GM21367 (cell line): ENCODE measurements around the gene RAMAC.
"Not testable (repeated sequence)": the region's sequence is repeated elsewhere in the genome, so short reads cannot be mapped to it uniquely, and the experiment has no call there.

ENCODE experiments used
- ATAC-seq: cut with Tn5 transposase; IDR thresholded peaks from one replicate; pipeline ENCODE4 v1.9.1; 2021; ENCODE audit not compliant: unreplicated experiment

Gene RAMAC

DNA sequence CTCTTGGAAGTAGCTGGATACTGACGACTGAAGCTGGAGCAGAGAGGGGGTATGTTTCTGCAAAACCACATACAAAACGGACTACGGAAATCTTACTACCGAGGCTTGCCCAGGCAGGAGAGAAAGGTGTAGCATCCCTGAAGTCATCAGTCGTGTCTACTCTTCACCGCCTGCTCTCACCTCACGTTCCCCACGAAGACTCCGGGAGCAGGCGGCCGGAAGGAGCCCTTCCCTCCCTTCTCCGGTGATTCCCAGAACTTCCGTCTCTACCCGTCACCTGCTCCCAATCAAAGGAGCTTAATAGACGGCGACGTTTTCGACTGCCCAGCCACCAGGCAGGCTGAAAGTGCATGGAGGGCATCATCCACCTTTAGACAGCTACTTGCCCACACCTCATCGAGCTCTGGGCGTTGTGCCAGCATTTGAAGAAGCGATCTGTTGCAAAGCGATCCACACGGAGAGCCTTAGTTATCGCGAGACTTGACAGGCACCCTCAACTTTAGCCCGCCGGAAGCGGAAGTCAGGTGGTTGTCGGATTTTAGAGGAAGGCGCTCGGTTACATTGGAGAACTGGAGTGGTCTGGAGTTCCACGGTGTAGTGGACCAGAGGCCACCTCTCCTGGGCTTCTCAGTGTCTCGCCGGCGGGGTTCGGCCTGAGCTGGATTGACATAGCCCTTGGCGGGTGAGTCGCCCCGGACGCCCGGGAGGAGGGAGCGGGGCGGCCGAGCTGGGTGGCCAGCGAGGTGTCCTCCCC is at the start of gene RAMAC:
TSS of gene RAMAC (plus strand) at position 523 of the 754 bp plus-strand sequence. CDS start 2,809 bp downstream, outside the sequence.
- peak; percentile 92 for ATAC-seq

DNA sequence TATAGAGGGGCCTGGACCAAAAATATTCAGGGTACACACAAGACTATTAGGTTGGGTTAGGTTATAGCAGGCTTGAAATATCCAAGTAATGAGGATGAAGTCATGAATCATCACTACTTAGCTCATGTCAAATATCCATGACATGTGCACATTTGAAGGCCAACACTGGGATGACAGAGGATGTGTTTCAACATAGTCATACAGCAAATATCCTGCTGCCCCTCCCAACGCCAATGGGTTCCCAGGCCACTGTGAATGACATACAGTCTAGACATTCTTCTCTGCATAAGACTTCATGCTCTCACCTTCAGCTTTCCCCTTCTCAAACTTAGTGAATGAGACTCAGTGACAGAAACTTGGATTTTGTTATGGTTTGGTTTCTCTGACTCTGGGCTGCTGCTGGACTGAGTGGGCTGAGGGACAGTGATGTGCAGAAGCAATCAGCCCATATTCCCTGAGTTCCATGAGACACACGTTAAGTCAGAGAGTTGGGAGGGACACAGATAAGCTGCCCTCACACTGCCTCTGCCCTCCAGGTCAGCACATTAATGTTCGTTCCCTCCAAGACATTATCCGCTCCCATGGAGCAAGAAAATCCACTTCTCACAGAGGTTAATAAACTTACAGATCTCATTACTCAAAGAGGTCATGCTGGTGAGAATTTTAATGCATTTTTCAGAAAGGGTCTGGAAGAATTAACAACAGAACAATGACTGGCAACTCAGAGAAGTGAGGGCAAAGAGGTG is 48.9 kb upstream of the RAMAC start:
- ATAC-seq, result no peak

DNA sequence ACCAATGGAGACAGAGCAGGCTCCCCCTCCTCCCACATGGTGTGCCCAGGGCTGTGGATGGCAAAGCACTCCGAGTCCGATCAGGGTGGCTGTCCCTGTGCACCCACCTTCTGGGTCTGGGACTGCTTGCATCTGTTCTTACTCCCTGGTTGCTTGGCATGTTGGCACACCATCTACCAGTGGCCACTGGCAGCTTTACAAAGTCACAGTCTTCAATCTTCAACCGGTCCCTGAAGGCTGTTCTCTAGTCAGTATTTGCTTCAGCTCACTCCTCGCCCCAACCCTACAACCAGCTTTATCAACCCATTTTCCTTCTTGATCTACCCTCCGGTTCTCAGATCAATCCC is 48.3 kb upstream of the RAMAC start:
- no peak for ATAC-seq

DNA sequence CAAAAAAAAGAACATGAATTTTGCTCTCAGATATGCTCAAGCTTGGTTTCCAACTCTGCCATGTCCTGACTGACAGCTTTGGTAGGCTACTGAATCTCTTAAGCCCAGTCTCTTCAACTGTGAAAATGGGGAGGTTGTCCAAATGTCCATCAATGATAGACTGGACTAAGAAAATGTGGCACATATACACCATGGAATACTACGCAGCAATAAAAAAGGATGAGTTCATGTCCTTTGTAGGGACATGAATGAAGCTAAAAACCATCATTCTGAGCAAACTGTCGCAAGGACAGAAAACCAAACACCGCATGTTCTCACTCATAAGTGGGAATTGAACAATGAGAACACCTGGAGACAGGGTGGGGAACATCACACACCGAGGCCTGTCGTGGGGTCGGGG is 46.3 kb upstream of the RAMAC start:
- not testable (repeated sequence) for ATAC-seq

DNA sequence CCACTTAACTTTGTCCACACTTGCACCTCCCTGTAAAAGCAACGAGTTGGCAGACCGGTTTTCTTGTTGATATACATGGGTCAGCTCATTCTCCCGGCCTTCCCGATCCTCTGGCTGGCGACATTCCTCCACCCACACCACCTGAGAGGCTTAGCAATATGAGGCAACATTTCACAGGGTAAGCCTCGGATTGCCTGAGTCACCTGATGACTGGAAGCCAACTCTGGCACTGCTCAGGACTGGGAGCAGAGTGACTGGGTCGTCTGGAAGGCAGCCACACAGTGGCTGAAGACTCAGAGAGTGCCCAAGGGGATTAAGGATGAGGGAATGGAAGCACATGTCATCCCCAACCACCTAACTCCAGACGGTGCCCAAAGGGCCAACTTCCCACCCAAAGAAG is 43.3 kb upstream of the RAMAC start:
- ATAC-seq, result no peak

DNA sequence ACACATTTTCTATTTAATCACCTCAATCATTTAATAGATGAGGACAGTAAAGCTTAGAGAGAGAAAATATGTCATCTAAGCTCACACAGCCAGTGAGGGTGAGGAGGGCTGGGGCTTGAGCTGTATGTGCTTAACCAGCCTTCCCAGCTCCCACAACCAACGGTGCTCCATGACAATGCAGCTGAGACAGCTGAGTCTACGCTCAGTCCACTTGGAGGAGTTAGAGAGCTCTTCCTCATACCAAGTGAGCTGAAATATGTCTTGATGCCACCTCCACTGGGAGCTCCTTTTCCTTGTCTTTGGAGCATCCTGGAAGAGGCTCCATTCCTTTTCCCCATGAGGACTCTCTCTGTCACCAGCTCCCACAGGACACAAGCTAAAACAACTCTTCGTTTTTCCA is 42.8 kb upstream of the RAMAC start:
- no peak for ATAC-seq

DNA sequence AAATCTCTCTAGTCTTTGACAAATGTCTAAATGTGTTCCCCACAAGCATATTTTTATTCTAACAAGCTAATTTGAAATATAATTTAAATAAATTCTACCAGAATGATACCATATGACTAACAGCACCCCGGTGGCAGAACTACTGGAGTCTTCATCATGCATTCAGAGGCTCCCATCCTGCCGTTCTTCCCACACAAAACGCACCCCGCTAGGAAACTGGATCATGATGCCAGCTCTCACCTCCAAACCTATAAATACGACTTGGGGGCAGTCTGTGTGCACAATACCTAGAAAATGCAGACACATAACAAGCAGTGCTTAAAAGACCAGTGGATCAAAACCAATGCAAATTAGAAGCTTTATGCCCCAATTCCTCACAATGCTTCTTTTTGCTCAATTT is 42.0 kb upstream of the RAMAC start:
- ATAC-seq, result no peak

DNA sequence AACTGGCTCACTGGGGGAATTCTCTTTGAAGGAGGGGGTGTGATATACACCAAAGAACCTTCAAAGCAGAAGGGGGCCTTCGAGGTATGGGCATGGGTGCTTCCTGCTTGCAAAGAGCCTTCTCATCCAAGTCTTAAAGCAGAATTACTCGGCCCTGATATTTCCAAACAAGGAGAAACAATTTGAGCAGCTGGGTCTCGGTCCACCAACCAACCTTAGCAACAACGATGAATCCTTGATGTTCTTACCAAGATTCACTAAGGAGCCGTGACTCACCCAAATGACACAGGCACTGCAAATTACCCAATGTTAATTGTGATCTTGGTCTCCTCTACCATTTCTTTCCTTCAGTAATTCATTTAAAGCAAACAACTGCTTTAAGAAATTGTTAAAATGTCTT is 41.2 kb upstream of the RAMAC start:
- no peak for ATAC-seq

DNA sequence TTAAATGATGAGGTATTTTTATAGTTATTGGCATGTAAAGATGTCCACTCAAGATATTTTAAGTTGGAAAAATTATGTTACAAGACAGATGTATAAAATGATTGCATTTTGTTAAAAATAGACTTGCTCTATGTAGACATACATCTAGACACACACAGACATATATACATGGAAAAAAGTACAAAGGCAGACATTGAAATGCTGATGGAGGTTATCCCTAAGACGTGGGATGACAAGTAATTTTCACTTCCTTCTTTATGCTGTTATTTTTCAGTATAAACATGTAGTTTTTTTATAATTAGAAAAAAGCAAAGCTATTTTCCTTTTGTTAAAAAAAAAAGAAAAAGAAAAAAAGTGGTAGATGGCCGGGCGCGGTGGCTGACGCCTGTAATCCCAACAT is 40.7 kb upstream of the RAMAC start:
- no peak for ATAC-seq

DNA sequence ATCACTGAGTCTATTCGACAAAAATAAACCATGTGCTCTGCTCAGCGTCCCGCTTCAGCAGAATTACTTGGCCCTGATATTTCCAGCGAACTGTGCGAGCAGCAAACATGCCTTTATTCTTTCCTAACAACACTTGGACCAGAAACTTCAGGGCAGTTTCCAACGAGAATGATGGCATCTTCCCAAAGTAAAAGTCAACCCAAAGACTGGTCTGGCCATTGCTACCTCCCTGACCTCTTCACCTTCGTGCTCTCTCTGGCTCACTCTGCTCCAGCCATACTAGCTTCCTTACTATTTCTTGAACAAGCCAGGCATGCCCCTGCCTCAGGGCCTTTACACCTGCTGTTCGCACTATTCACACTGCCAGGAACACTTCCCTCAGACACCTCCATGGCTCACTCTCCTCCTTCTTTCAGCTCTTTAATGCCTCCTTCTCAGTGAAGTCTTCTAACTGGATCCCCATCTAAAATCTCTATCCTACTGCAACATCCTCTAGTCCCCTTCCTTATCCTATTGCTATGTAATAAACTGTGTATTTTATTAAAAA is 39.8 kb upstream of the RAMAC start:
- no peak for ATAC-seq

DNA sequence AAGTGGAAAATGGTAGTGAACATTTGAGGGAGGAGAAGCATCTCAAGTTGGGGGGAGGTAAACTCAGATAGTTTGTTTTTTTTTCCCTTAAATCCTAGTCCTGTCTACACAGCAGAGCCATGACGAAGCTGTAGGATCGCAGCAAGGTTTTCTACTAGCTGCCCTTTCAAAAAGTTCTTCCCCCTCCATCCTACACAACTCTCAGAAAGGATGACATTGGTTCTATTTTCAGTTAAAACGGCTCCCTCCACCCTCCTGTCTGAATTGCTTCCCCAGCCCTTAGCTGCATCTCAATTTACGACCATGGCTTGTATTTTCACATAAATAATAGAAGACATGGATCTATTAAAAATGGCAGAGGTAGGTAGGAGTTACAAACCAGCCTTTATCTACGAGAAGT is 35.7 kb upstream of the RAMAC start:
- ATAC-seq, result peak; percentile 14

DNA sequence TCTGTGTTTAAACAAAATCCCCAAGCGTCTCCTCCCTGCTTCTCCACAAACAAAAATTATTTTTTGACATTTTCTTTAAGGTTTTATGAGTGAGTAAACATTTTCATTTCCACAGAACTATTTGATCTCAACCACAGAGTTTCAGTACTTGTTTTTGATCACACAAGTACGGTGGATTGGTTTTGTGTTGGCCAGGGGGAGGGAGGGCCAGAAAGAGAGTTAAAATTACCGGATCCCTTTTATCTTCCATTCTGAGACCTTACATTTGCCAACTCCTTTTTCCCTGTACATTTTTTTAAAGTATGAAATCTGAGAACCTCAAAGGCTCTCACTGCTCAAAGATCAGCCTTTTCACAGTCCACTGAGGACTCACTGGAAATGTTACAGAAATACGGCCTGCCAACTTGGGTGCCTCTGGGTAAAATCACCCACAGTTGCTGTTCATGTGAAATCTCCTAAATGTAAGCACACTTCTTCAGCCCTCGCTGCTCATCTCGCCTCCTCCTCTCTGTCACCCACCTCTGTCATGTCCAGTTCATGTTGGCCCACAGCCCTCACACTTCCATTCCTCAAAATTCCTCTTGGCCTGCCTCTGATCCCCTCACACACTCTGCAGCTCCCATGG is 35.2 kb upstream of the RAMAC start:
- peak; percentile 48 for ATAC-seq

DNA sequence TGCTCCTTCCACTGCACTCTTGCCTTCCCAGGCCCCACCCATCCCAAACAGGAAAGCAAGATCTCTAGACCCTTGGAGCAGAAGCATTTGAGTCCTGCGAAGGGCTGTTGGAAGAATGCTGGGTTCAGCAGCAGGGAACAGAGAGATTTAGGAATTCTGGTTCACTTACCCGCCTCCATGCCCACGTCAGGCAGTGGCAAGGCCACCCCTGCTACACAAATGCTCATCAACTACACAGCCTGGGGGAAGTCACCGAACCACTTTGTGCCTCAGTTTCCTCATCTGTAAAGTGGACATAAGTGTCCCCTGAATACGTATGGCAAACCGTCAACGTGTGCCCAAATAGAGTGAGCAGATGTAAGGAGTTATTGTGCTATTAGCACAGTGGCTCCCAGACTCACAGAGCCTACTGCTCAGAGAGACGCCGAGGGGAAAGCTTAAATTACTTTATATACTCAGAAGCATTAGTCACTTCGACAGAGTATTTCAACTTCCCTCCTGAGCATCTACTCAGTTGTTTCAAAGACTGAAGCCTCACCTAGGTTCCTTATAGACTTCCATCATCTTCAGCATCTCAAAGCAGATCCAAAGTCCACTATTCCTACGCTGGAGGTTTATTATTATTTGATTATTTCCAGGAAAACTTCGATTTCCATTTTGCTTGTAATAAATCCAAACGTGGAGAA is 34.4 kb upstream of the RAMAC start:
- no peak for ATAC-seq

DNA sequence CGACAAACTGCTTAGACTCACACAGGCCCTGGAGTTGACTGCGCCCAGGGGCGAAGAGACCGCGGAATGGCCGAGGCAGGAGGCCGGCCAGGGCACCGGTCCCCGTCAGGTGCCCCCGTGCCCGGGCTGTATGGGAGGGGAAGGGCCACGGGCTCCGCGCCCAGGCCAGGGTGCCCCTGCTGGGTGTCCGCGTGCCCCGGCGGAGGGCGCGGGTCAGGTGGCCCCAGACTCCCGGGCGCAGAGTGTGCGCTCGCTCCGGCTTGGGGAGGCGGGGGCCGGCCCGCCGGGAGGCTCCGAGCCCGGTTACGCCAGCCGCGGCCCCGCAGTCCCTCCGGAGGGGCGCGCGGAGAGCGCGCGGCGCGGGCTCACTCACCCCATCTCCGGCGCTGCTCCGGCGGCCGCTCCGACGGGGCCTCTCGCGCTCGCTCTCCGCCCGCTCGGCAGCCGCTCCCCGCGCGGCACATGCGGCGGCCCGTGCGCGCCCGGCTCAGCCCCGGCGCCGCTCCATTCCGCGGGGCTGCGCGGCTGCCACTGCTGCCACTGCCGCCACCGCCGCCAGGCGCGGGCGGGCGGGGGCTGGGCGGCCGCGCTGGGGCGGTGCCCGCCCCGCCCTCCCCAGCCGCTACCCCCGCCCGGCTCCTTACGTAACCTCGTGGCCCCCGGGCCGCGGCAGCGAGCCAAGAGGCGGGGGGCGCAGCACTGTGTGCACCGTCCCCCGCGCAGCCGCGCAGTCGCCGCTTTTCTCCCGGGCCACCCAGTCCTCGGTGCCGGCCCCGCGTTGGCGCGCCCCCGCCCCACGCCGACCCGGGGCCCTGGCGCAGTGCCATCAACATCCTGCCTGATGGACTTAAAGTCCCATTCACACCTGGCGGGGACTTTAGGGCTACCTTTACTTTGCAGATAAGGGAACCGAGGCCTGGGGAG is 33.6 kb upstream of the RAMAC start, which contains the start of gene HOMER2:
TSS of gene HOMER2 (minus strand) at position 563 of the 924 bp plus-strand sequence. CDS start at position 378, 185 bp downstream.
- ATAC-seq, result no peak

DNA sequence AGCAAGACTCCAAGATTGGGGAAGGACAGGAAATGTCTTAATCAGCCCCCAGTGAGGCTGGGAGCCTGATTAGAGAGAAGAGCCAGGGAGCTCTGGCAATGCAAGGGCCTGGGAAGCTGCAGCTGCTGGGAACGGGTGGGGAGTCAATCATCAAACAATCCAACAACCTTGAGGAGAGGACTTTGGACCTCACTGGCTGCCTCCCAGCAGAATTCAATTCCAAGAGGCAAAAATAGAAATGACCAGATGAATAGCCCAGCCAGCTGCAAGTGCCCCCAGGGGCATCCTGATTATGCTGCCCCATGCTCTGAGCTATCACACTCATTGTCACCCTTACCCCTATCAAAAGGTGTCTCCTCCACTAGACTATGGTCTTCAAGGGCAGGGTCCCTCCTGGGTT is 27.4 kb upstream of the RAMAC start:
- ATAC-seq, result no peak

DNA sequence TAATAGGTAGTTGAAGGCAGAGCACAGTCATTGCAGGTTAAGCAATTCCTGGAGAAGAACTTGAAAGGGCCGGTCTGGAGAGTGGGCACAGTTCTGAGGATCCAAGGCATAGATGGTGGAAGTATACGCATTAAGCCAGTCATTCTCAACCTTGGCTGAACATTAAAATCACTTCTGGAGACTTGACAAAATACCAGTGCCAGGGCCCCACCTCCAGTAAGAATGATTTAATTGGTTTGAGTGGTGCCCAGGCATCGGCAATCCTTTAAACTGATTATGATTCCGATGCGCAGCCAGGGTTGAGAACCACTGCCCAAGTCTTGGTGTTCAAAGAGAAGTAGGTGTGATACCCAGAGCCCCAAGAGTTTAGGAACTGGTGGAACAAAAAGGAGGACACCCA is 26.6 kb upstream of the RAMAC start:
- ATAC-seq, result no peak

DNA sequence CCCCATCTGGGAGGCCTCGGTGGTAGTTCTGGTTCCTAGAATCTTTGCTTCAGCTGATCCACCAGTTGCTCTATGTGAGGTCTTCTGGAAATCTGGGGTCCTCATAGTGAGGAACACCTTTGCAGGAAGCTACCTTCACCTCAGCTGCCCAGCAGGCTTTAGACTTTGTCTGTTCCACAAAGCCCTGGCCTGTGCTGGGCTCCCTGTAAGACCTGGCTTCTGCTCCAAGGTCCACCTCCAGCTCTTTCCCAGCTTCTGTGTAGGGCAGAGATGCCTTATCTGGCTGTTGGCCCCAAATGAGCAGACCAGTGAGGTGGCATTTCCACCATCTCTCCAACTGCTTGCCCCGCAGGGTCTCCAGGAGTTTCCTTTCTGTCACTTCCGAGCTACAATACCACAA is 25.2 kb upstream of the RAMAC start:
- ATAC-seq, result no peak

DNA sequence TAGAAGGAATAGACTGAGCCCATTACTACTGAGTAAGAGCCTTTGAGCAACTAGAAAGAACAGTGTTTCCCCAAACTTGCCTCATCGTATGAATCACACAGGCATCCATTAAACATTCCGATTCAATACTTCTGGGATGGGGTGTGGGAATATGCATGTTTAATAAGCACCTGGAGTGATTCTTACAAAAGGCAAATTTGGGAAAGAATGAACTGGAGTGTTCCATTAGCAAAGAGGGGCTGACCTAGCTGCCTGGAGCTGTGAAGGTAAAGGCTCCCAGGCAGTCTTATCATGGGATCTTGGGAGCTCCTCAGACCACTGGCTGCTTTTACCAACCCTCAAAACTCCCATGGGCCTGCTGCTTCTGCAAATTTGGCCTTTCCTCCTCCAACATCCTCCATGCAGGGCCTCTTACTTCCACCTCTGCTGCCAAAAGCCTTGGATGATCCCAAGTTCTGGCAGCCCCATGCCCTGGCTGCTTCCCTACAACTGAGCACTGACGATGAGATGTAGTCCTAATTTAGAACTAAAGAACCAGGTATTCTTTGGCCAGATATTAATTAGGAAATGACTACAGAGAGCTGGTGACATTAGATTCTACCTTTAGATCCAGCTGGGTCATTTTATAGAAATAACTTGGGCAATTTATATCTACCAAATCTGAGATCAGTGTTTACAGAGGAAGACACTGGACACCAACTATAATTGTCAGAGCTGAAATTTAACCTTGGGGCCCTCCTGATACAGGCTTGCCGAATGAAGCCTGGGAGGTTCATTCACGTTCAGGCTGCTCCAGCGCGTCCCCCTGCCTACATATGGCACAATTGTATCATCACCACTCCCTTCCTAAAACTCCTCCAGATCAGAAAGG is 22.3 kb upstream of the RAMAC start:
- no peak for ATAC-seq

DNA sequence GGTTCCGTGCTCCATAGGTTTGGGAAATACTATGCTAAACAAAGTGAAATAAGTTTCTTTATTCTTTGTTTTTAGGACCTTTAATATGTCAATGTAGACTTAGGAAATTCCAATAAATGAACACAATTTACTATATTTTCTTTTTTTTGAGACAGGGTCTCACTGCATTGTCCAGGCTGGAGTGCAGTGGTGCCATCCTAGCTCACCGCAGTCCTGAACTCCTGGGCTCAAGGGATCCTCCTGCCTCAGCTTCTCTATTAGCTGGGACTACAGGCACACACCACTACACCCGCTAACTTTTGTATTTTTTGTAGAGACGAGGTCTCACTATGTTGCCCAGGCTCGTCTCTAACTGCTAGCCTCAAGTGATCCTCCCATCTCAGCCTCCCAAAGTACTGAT is 21.1 kb upstream of the RAMAC start:
- no peak for ATAC-seq
